Measurements from ENCODE around the gene CSDE1.

The CSDE1 gene

GRCh38 chr1:114746450-114747121 is 11.2 kb downstream of the CSDE1 start:
- no peak for DNase-seq

- DNase-seq, result no peak
These were observed 12.5 kb downstream of the CSDE1 start for GRCh38 chr1:114745291-114745690.

DNA sequence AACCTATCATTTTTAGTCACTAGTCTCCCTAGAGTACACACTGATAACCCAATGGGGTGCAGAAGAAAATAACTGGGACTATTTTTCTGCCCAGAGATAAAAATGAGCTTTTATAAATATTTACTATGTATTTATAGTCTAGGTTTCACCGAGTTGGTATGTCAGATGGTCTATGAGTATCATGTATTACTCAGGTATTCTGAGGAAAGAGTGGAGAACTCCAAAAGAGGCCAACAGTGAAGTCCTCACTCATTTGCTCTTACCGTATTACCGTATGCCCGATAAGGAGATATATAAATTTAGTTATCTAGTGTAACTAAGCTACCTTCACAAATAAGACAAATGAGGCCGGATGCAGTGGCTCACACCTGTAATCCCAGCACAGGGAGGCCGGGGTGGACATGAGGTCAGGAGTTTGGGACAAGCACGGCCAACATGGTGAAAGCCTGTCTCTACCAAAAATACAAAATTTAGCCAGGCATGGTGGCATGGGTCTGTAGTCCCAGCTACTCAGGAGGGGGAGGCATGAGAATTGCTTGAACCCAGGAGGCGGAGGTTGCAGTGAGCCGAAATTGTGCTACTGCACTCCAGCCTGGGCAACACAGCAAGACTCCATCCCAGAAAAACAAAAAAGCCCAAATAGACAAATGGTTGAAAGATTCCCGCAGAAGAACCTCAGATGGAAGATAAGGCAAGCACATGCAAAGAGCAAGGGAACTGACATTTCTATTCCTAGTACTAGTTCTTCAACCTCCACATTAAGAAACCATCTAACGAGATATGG is 15.6 kb downstream of the CSDE1 start:
- no peak for DNase-seq

- DNase-seq, result no peak
These were observed 17.5 kb downstream of the CSDE1 start for GRCh38 chr1:114740331-114740730.

GRCh38 chr1:114737314-114737849 is 20.4 kb downstream of the CSDE1 start:
- no peak for DNase-seq

DNA sequence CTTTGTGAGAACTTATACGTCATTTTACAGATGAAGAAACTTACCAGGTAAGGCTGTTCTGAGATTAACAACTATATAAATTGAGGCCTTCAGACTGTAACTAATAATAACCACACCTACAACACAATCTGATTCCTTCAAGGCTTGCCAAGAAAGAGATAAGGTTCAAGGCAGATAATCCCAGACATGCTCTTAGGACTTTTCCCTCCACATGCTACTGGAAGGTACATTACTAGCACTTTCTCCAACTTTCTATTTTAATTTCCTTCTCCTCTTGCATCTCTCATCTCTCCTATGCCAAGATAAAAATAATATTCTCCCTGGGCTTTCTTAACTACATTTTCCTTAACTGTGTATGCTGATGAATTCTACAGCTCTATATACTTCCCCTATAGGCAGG is 22.3 kb downstream of the CSDE1 start:
- no peak for DNase-seq

- DNase-seq, result no peak
These were observed 28.0 kb downstream of the CSDE1 start for GRCh38 chr1:114729782-114730181.

- no peak for DNase-seq
These were observed 29.2 kb downstream of the CSDE1 start for GRCh38 chr1:114728553-114728952.

GRCh38 chr1:114725230-114725629 is 32.6 kb downstream of the CSDE1 start:
- no peak for DNase-seq

DNA sequence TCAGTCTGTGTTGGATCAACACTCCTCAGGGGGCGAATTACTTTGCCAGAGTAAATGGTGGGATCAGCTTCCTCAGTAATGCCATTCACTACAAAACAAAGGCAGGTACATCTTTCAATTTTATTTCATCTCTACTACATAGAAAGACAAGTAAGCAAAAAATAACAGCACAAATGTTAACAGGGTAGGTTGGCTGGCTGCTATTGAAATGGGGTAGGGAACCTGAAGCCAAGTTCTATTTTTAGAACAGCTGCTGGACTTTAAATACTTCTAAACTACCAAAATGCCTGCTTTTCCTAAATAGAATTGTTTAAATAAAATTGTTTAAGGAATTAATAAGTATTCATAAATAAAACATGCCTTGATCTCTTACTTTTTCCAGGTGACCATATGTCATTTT is 33.9 kb downstream of the CSDE1 start:
- no peak for DNase-seq

DNA sequence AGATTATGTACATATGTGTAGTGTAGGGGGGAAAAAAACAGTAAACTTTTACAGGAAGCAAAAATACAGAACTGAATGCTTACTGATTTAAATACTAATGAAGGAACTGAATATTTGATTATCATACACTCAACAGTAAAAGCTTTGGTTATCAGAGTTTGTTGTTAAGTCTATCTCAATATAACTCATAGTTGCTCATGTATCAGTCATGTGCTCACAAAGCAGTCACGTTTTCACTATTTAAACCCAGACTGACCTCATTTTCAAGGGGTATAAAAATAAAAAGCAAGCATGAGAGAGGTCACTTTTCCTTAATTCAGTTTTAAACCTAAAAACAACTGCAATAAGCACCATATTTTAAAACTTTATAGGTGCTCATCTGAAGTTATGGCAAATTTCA is 34.3 kb downstream of the CSDE1 start:
- DNase-seq, result no peak

GRCh38 chr1:114720492-114720891 is 37.3 kb downstream of the CSDE1 start:
- DNase-seq, result no peak

GRCh38 chr1:114719424-114719787 is 38.4 kb downstream of the CSDE1 start:
- DNase-seq, result no peak

DNA sequence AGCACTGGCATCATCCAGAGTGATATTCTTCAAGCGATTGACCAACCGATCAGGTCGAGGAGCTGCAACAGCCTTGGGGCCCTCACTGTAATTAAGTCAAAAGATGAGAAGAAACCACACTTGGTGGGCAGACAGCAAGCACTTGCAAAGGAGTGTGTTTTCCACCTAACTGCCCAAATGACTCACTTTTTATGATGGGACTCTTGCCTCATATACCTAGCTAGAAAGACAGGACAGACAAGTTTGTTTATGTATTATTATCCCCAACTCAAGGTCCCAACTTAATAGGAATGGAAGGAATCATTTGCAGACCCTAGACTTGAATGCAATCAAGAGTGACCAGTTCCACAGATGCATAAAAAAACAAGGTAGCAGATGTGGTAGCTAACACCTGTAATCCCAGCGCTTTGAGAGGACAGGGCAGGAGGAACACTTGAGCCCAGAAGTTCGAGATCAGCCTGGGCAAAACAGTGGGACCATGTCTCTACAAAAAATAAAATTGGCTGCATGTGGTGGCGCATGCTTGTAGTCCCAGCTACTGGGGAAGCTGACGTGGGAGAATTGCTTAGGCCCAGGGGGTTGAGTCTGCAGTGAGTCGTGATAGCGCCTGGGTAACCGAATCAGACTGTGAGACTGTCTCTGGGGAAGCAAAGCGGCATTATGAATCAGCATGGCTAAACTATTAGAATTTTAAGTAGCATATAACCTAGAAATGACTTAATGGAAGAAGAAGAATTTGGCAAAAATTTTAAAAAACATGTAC is 38.9 kb downstream of the CSDE1 start:
- no peak for DNase-seq

- DNase-seq, result peak; percentile 94
These were observed 41.2 kb downstream of the CSDE1 start, which contains the start of gene NRAS for GRCh38 chr1:114716304-114717170. Gene NRAS, minus strand, starts transcription at chr1:114716771. Its CDS starts 611 bp downstream, at chr1:114716160.

DNA sequence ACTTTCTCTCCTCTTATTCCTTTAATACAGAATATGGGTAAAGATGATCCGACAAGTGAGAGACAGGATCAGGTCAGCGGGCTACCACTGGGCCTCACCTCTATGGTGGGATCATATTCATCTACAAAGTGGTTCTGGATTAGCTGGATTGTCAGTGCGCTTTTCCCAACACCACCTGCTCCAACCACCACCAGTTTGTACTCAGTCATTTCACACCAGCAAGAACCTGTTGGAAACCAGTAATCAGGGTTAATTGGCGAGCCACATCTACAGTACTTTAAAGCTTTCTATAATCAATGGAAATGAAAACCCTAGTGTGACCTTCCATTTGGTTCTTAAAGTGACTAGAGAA is 41.9 kb downstream of the CSDE1 start:
- DNase-seq, result no peak

DNA sequence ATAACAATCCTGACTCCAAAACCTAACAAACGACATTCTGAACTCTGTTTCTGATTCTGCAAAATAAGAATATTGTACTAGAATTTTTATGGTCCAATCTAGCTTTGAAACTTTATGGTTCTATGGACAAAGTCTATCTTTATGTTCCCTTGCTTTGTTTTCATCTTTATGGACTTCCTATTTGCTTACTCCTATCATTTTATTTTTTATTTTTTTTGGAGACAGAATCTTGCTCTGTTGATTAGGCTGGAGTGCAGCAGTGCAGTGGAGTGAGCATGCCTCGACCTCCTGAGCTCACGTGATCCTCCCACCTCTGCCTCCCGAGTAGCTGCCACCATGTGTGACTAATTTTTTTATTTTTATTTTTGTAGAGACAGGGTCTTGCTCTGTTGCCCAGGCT is 44.8 kb downstream of the CSDE1 start:
- DNase-seq, result no peak

- no peak for DNase-seq
These were observed 47.4 kb downstream of the CSDE1 start for GRCh38 chr1:114710360-114710759.

DNA sequence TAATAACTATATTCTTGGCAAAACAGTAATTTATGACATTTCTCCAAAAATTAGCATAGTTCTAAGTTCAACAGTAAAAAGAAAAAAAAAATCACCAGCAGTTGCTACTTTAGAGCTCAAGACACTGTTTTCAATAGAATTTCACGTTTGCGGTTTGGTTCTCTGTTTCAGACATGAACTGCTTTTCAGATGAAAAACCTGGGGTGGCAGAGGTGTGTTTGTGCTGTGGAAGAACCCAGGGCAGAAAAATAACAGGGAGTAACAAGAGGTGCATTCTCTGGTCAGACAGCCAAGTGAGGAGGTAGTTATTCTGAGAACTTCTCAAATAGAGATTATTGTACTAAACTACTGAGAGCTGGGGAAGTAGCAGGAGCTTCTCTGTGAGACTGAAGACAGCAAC is 50.2 kb downstream of the CSDE1 start:
- DNase-seq, result no peak

DNA sequence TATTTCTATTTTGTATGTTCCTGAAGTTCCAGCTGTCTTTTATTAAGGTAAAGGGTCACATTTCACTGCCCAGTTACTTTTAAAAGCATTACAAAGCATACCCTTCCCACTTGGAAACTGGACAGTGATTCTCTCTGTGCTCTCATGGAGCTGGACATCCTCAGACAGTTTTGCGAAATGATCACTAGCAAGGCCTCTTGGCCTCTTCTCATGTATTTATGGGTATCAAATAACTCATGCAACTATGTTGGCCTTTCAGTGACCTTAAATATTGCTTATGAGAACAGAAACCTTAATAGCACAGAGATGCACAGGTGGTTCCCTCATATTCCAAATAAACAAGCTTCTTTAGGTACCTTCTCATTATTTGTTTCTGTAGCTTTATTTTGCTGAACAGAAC is 54.5 kb downstream of the CSDE1 start:
- no peak for DNase-seq

DNA sequence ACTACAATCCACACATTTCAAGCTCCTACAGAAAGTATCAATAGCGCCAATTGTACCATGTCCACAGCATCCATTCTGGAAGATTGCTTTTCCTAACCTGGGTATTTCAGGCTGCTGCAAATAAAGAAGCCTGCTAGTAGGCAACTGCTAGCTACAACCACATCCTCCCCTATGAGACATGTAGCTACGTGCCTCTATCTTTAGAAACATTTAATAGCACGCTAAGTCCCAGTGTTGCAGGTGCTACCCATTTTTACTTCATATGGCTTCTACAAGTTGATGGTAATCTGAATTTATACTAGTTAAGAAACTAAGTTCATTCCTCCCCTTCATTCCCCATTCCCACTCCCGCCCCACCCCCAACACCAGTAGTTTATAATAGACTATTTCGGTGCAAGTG is 55.0 kb downstream of the CSDE1 start:
- DNase-seq, result no peak

DNA sequence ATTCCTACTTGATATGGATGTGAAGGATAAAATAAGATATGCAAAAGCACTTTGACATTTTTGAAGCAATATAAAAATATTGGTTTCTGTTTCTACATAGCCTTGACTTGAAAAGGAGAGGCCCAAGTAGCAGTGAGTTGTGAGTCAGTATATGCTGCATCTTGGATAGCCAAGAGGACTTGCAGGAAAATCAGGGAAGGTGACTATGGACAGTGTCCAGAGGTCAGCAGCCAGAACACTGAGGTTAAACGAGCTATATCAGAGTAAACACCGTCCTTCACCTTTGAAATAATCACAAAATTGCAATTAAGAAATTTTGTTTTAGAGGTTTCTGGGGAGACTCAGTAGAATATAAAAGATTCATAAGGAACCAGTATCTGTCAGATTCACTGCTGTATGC is 55.9 kb downstream of the CSDE1 start:
- DNase-seq, result no peak

All from CD4-positive, alpha-beta T cell treated with Interleukin-6 for 4 hours (primary cell).